Measurements from ENCODE around the gene TELO2. TPM values are rescaled to one million over a fixed set of nuclear protein-coding genes. Genes with fewer than 3 reads are reported as not detected.

Gene TELO2
- total and polyA plus RNA-seq, 10 donors: 28.5 to 110 (median 57.8) TPM

- peak overlapping the region; percentile 73 to 94 (median 88) for H3K27ac ChIP-seq
- WGBS, 5 donors: 85 to 91% (median 87%) methylated on average over 23 of the region's 23 CpGs
Observed at GRCh38 chr16:1492082-1492922, 858 bp upstream of the TELO2 start.

GRCh38 chr16:1493746-1494094 lies 560 bp downstream of the TELO2 start:
- 0 to 4% (median 2%) methylated on average over 9 to 30 of the region's 30 CpGs for WGBS, 5 donors
- Histone ChIP-seq H3K27ac (peak overlapping the region in 7 of 8 donors; percentile 81 to 94 (median 91)), H3K36me3 (peaks cover 0 to 45% (median 39%) of the 10 kb centered on the region in 6 donors), H3K9me3 (no peaks in the 10 kb centered on the region), H3K4me3 (peak overlapping the region; percentile 40 to 93 (median 77)), H3K4me1 (peaks cover 15 to 44% (median 29%) of the 10 kb centered on the region in 6 donors), H3K27me3 (replicated peaks in 1 of 7) (no peaks in the 10 kb centered on the region)
- intact Hi-C loops (cut with DNase I; ENCODE audit: low total_unique reads): no loop called here
- DNase-seq: peak; percentile 84
- TF ChIP-seq POLR2AphosphoS5 (IDR thresholded peaks at IDR 0.05) (no peak), CTCF (IDR thresholded peaks at IDR 0.05 in 8 of 11, conservative IDR thresholded peaks at IDR 0.05 in 3 of 11) (no peak), POLR2A (IDR thresholded peaks at IDR 0.05) (no peak)

More at GRCh38 chr16:1492082-1492922, 858 bp upstream of the TELO2 start:
- peaks cover 0 to 31% (median 26%) of the 10 kb centered on the region in 6 donors for H3K36me3 ChIP-seq
- TF ChIP-seq CTCF (IDR thresholded peaks at IDR 0.05 in 8 of 11, conservative IDR thresholded peaks at IDR 0.05 in 3 of 11) (no peak), POLR2AphosphoS5 (IDR thresholded peaks at IDR 0.05) (no peak), POLR2A (IDR thresholded peaks at IDR 0.05) (no peak)
- peak overlapping the region; percentile 40 to 93 (median 77) for H3K4me3 ChIP-seq
- DNase-seq: peak; percentile 79
- H3K9me3 ChIP-seq: no peaks in the 10 kb centered on the region
- H3K4me1 ChIP-seq: peaks cover 15 to 49% (median 29%) of the 10 kb centered on the region in 6 donors
- no peaks in the 10 kb centered on the region for H3K27me3 ChIP-seq (replicated peaks in 1 of 7)
- intact Hi-C loops (cut with DNase I; ENCODE audit: low total_unique reads): no loop called here

DNA sequence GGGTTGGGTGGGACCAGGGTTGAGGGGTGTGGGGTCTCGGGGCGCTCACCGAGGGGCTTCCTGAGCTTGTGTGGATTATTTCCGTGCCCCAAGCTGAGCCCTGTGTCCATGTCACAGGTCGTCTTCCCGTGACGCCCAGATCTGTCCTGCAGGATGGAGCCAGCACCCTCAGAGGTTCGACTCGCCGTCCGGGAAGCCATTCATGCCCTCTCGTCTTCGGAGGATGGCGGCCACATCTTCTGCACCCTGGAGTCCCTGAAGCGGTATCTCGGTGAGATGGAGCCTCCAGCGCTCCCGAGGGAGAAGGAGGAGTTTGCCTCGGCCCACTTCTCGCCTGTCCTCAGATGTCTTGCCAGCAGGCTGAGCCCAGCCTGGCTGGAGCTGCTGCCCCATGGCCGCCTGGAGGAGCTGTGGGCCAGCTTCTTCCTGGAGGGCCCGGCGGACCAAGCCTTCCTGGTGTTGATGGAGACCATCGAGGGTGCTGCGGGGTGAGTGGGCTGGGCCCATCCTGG lies 1.0 kb downstream of the TELO2 start:
- TF ChIP-seq POLR2A (IDR thresholded peaks at IDR 0.05) (no peak), CTCF (IDR thresholded peaks at IDR 0.05 in 8 of 11, conservative IDR thresholded peaks at IDR 0.05 in 3 of 11) (peak in 10 of 11 experiments; percentile 21 to 58 (median 43)), POLR2AphosphoS5 (IDR thresholded peaks at IDR 0.05) (peak in 2 of 3 donors; percentile 53 to 73)
- Histone ChIP-seq H3K36me3 (peaks cover 0 to 50% (median 44%) of the 10 kb centered on the region in 6 donors), H3K27me3 (replicated peaks in 1 of 7) (no peaks in the 10 kb centered on the region), H3K4me1 (peaks cover 15 to 42% (median 29%) of the 10 kb centered on the region in 6 donors), H3K4me3 (peak overlapping the region; percentile 40 to 93 (median 77)), H3K27ac (peak overlapping the region in 5 of 8 donors; percentile 85 to 94 (median 91)), H3K9me3 (no peaks in the 10 kb centered on the region)
- intact Hi-C loops (cut with DNase I; ENCODE audit: low total_unique reads): no loop called here
- peak; percentile 81 for DNase-seq
- WGBS, 5 donors: 35 to 79% (median 54%) methylated on average over 16 to 25 of the region's 25 CpGs

GRCh38 chr16:1494711-1495110 lies 1.6 kb downstream of the TELO2 start:
- peak; percentile 76 for DNase-seq

More at GRCh38 chr16:1494711-1495110, 1.6 kb downstream of the TELO2 start:
- WGBS, 5 donors: 81 to 94% (median 91%) methylated on average over 12 to 13 of the region's 13 CpGs
- peaks cover 15 to 42% (median 29%) of the 10 kb centered on the region in 6 donors for H3K4me1 ChIP-seq
- peaks cover 0 to 55% (median 49%) of the 10 kb centered on the region in 6 donors for H3K36me3 ChIP-seq
- no peak overlapping the region for H3K27ac ChIP-seq
- no peak for TF ChIP-seq POLR2A (IDR thresholded peaks at IDR 0.05)
- TF ChIP-seq CTCF (IDR thresholded peaks at IDR 0.05 in 8 of 11, conservative IDR thresholded peaks at IDR 0.05 in 3 of 11): no peak
- no peak for TF ChIP-seq POLR2AphosphoS5 (IDR thresholded peaks at IDR 0.05)
- H3K4me3 ChIP-seq: peak overlapping the region in 2 of 8 donors; percentile 58 to 93
- intact Hi-C loops (cut with DNase I; ENCODE audit: low total_unique reads): no loop called here
- H3K9me3 ChIP-seq: no peaks in the 10 kb centered on the region
- no peaks in the 10 kb centered on the region for H3K27me3 ChIP-seq (replicated peaks in 1 of 7)
